Suppressor macrophage (primary cell): ENCODE results near the gene CTSA.
A peak's percentile ranks its signal among the peaks of the same experiment; 100 is the strongest.

ENCODE experiments used
- DNase-seq, 4 experiments: peaks; one replicate each; pipeline ENCODE4 v3.0.0-alpha.2; 2020 to 2022

The CTSA gene

GRCh38 chr20:45940469-45940868, 49.3 kb downstream of the CTSA start:
- no peak for DNase-seq

- no peak for DNase-seq
These were observed 52.5 kb downstream of the CTSA start for GRCh38 chr20:45943613-45944012.

GRCh38 chr20:45944151-45944964, 53.2 kb downstream of the CTSA start:
- peak in 3 of 4 experiments; percentile 41 to 76 (median 44) for DNase-seq

GRCh38 chr20:45944965-45945677, 54.0 kb downstream of the CTSA start:
- DNase-seq = no peak

- DNase-seq = peak in 3 of 4 experiments; percentile 21 to 77 (median 38)
These were observed 54.6 kb downstream of the CTSA start for GRCh38 chr20:45945678-45946148.

GRCh38 chr20:45946149-45946970, 55.2 kb downstream of the CTSA start:
- DNase-seq = peak; percentile 71 to 96 (median 84)

- no peak for DNase-seq
These were observed 56.2 kb downstream of the CTSA start for GRCh38 chr20:45947110-45947866.

GRCh38 chr20:45948261-45948733, 57.2 kb downstream of the CTSA start:
- DNase-seq = no peak
